Right lobe of liver (tissue), 6 donors: ENCODE measurements around the gene ADAMTS20. TPM values are rescaled to one million over a fixed set of nuclear protein-coding genes. Genes with fewer than 3 reads are reported as not detected.
"Not testable (repeated sequence)": the region's sequence is repeated elsewhere in the genome, so short reads cannot be mapped to it uniquely, and the experiment has no call there.

Source experiments
- ATAC-seq, 4 donors: fragments of 200-7000 bp; cut with Tn5 transposase; one replicate each; pipeline ENCODE4 v1.9.1; 2020; ENCODE audit warnings: mild to moderate bottlenecking in 4 of 4, moderate library complexity in 4 of 4
- DNase-seq, 3 donors: peaks; one replicate each; pipeline ENCODE4 v3.0.0-alpha.2; 2020
- H3K27ac ChIP-seq, 3 donors: fragments of 200-600 bp; one replicate each; pipeline ENCODE4 v1.8.0; 2022
- H3K27me3 ChIP-seq, 2 donors: fragments of 200-600 bp; one replicate each; pipeline ENCODE4 v1.8.0; 2022
- H3K36me3 ChIP-seq, 4 donors: fragments of 200-600 bp; sonication (generic) in 1 of 4; one replicate each; pipeline versions ENCODE4 v1.5.1 to v1.8.0; 2017 to 2022; ENCODE audit warnings: control low read depth in 1 of 4
- H3K4me1 ChIP-seq, 4 donors: fragments of 200-600 bp; sonication (generic) in 1 of 4; one replicate each; pipeline versions ENCODE4 v1.5.1 to v1.8.0; 2017 to 2022; ENCODE audit warnings: control low read depth in 1 of 4
- H3K4me3 ChIP-seq, 3 donors: fragments of 200-600 bp; one replicate each; pipeline ENCODE4 v1.8.0; 2022
- H3K9me3 ChIP-seq, 4 donors: fragments of 200-600 bp; sonication (generic) in 1 of 4; one replicate each; pipeline versions ENCODE4 v1.5.1 to v1.8.0; 2017 to 2022; ENCODE audit warnings: control low read depth in 1 of 4
- CTCF ChIP-seq, 4 donors: fragments of 200-600 bp in 3 of 4; fragments of 450-650 bp in 1 of 4; IDR thresholded peaks; one replicate each; pipeline versions ENCODE4 v1.5.1 to v1.8.0; 2016 to 2022; ENCODE audit warnings: antibody characterized with exemption in 4 of 4, mild to moderate bottlenecking in 2 of 4
- POLR2A ChIP-seq: fragments of 450-650 bp; IDR thresholded peaks from one replicate; pipeline ENCODE4 v1.6.1; 2017; ENCODE audit warnings: antibody characterized with exemption, mild to moderate bottlenecking
- WGBS: methylation state at CpG from one replicate; pipeline ENCODE4 v1.1.6; 2018; ENCODE audit warnings: low coverage, low lambda C conversion rate; ENCODE audit not compliant: insufficient coverage; ENCODE audit errors: missing lambda C conversion rate; 5-methylcytosine and 5-hydroxymethylcytosine counted together
- intact Hi-C, 2 donors: fragments of 100-400 bp; cut with DNase I; formaldehyde crosslinking; loops; one replicate each; pipeline versions ENCODE4 v1.11.2 to v1.14.1; 2022
- total RNA-seq, 6 experiments: library from RNA; depleted of rRNA in 2 of 6; stranded (reverse); fragments of >200 nt in 2 of 6; fragmentation: NEBNext Ultra II Directional in 3 of 6; extraction: Animal tissue kit (Norgen Biotek cat#: 25700) in 3 of 6; gene quantifications; one replicate each; pipeline versions ENCODE4 v1.1.0 to v1.2.4, GENCODE V29; 2016 to 2023
- donor health status: DM: no; HTN: yes; CAD: no.
- donor health status: DM: no; HTN: no; CAD: no.
- donor health status: DM: no; HTN: no; CAD: no.
- donor health status: DM: no; HTN: yes; CAD: no.
- donor health status: DM: no; HTN: yes; CAD: no.

The ADAMTS20 gene
- total RNA-seq, 6 experiments from 2014 or later: not detected

- Histone ChIP-seq H3K27me3 (no peaks in the 10 kb centered on the region), H3K9me3 (no peaks in the 10 kb centered on the region), H3K4me3 (no peak overlapping the region), H3K4me1 (no peaks in the 10 kb centered on the region), H3K36me3 (no peaks in the 10 kb centered on the region), H3K27ac (no peak overlapping the region)
- ATAC-seq: no peak
- no peak for DNase-seq
- TF ChIP-seq POLR2A (no peak), CTCF (IDR thresholded peaks at IDR 0.05) (no peak)
- WGBS: 53% methylated on average over 1 of the region's 1 CpG
- intact Hi-C loops: no loop called here
Observed at GRCh38 chr12:43345023-43345422, 207.0 kb downstream of the ADAMTS20 start.

GRCh38 chr12:43341785-43342313 is 210.2 kb downstream of the ADAMTS20 start:
- H3K36me3 ChIP-seq, DNase-seq, H3K27ac ChIP-seq, intact Hi-C loops, H3K4me1 ChIP-seq, H3K27me3 ChIP-seq, H3K4me3 ChIP-seq, ATAC-seq, H3K9me3 ChIP-seq: not testable (repeated sequence)
- 46% methylated on average over 3 of the region's 3 CpGs for WGBS

- peak; percentile 71 to 89 (median 78) for ATAC-seq
- Histone ChIP-seq H3K36me3 (no peaks in the 10 kb centered on the region), H3K4me3 (no peak overlapping the region), H3K4me1 (no peaks in the 10 kb centered on the region), H3K27ac (no peak overlapping the region), H3K27me3 (no peaks in the 10 kb centered on the region), H3K9me3 (no peaks in the 10 kb centered on the region)
- intact Hi-C loops: no loop called here
- no peak for DNase-seq
- TF ChIP-seq CTCF (IDR thresholded peaks at IDR 0.05) (peak in 3 of 4 donors; percentile 26 to 39 (median 36)), POLR2A (no peak)
Observed at GRCh38 chr12:43338848-43339526, 213.0 kb downstream of the ADAMTS20 start.

- DNase-seq (no peak), ATAC-seq (no peak)
- intact Hi-C loops: no loop called here
- H3K27me3 ChIP-seq: no peaks in the 10 kb centered on the region
- no peaks in the 10 kb centered on the region for H3K9me3 ChIP-seq
- H3K4me1 ChIP-seq: no peaks in the 10 kb centered on the region
- 39% methylated on average over 4 of the region's 4 CpGs for WGBS
- no peak overlapping the region for H3K27ac ChIP-seq
- TF ChIP-seq POLR2A: no peak
- no peak for TF ChIP-seq CTCF (IDR thresholded peaks at IDR 0.05)
- H3K36me3 ChIP-seq: no peaks in the 10 kb centered on the region
- no peak overlapping the region for H3K4me3 ChIP-seq
Observed at GRCh38 chr12:43337571-43338444, 214.2 kb downstream of the ADAMTS20 start.

- WGBS: 8% methylated on average over 1 of the region's 1 CpG
- TF ChIP-seq CTCF (IDR thresholded peaks at IDR 0.05): peak; percentile 18 to 43 (median 36)
- no peak for TF ChIP-seq POLR2A
- Histone ChIP-seq H3K36me3 (no peaks in the 10 kb centered on the region), H3K4me1 (no peaks in the 10 kb centered on the region), H3K27ac (no peak overlapping the region), H3K9me3 (no peaks in the 10 kb centered on the region), H3K27me3 (no peaks in the 10 kb centered on the region), H3K4me3 (no peak overlapping the region)
- intact Hi-C loops: no loop called here
- ATAC-seq (no peak), DNase-seq (no peak)
Observed at GRCh38 chr12:43336962-43337555, 214.9 kb downstream of the ADAMTS20 start.
